ENCODE results near the gene G3BP2. TPM values are rescaled to one million over a fixed set of nuclear protein-coding genes. Genes with fewer than 3 reads are reported as not detected.
"Not testable (repeated sequence)": the region's sequence is repeated elsewhere in the genome, so short reads cannot be mapped to it uniquely, and the experiment has no call there.

The G3BP2 gene
- polyA plus RNA-seq, 4 donors: 135 to 181 (median 153) TPM

- no peak for DNase-seq (ENCODE audit: low read depth in 4 of 4, low spot score in 2 of 4)
These were observed 12.5 kb upstream of the G3BP2 start for GRCh38 chr4:75685546-75686189.

DNA sequence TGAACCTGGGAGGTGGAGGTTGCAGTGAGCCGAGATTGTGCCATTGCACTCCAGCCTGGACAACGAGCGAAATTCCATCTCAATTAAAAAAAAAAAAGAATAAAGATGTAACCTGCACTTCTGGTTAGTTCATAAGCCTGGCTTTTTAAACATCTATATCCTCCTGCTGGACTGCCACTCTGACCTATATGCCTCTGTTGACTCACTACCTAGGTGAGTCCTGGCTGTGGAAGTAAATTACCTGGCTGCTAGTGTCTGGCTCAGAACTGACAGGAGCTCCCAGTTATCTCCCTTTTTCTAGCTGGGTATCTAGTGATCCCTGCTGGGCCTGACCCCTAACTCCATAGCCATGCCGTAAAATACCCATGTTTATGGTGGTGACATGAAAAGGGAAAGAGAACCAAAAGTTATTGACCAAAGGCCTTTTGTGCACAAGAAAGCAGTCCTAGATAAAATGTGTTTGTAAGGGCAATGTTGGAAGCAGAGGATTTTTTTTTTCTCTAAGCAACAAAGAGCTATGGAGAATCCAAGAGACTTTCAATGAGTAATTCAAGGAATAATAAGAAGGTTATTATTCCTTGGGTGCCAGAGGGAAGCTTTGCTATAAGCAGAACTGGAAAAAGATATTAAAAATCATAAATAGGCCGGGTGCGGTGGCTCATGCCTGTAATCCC, 10.4 kb upstream of the G3BP2 start:
- no peak for DNase-seq (ENCODE audit: low read depth in 4 of 4, low spot score in 2 of 4)

DNA sequence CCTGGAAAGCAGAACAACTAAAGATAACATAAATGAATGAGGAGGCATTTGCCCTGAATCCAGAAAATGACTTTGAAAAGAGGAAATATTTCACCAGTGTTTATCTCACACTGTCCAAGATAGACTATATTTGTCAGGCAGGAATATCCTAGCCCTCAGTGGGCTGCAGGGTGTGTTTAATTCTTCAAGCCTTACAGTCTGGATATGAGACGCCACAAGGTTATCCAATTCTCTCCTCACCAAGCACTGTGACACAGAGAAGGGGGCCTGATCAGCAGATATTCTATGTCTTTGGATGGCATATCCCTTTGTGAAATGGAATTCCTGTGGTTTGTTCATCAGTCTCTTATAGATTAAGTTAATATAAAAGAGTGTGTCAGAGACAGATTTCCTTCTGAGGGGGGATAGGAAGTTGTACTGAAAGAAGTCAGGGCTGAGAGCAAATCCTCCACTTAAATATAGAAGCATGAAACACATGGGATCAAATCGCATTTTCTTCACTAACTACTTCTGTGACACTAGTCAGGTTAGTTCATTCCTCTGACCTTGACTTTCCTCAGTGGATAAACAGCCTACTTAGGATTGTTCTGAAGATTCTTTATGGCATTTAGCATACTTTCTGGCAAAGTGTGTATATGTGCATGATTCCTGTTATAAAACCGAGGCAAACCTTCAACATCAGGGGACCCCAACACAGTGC, 6.8 kb upstream of the G3BP2 start:
- DNase-seq (ENCODE audit: low read depth in 4 of 4, low spot score in 2 of 4): no peak

DNA sequence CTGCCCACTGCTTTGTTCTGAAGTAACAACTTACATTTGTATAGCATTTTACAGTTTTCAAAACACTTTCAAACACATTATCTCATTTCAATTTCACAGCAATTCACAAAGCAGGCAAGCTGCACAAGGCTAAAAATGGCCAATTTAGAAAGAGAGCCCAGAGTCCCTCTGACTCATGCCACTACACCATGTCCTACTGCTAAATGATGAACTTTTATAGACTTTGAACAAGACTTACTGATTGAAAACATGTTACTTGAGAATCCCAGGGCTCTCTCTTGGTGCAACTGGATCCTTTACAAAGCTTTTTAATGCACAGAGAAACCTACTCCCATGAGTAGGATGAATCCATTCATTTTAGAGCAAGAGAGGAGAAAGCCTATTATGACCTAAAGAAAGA, 5.8 kb upstream of the G3BP2 start:
- DNase-seq (ENCODE audit: low read depth in 4 of 4, low spot score in 2 of 4): no peak

DNA sequence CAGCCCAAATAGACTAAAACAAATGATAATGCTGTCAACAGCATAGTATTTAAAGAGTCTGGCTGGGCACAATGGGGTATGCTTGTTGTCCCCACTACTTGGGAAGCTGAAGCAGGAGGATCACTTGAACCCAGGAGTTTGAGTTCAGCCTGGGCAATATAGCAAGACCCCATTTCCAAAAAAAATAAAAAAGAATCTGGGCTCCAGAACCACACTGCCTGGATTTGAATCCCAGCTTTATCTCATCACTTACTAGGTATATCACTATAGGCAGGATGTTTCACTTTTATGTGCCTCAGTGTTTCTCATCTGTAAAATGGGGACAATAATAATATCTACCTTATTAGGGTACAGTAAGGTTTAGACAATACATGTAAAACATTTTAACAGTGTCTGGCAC, 5.3 kb upstream of the G3BP2 start:
- DNase-seq (ENCODE audit: low read depth in 4 of 4, low spot score in 2 of 4): no peak

DNA sequence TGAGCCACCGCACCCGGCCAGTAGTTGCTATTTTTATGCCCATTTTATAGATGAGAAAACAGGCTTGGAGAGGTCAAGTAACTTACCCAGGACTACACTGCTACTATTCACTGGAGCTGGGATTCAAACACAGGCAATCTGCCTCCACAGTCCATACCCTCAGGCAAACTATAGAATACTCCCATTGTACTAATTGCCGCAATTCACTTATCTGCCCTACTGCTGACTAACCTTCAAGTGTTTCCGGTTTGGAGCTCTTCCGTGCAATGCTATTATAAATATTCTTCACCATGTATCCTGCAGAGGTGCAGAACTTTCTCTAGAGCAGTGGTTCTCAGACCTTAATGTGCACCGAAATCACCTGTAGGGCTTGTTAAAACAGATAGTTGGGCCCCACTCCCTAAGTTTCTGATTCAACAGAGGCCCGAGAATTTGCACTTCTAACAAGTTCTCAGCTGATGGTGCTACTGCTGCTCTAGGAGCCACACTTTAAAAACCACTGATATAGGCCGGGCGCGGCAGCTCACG, 1.9 kb upstream of the G3BP2 start:
- DNase-seq (ENCODE audit: low read depth in 4 of 4, low spot score in 2 of 4): no peak

DNA sequence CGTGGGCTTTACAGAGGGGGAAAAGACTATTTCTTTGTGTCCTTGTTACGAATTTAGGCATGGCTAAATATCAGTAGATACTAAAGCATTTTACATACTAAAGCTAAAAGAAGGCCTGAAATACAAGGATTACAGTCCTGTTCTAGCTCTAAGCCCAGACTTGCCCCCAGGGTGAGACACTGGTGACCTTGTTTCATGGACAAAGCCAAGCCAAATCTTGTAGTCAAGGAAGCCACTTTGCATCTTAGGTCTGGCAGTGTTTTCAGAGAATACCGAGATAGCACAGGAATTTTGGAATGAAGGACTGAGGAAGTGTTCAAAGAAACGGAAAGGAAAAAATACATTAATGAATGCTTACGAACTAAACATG, 733 bp upstream of the G3BP2 start:
- DNase-seq (ENCODE audit: low read depth in 4 of 4, low spot score in 2 of 4): peak in 2 of 4 donors; percentile 29 to 37

- DNase-seq (ENCODE audit: low read depth in 4 of 4, low spot score in 2 of 4): peak; percentile 50 to 68 (median 56)
These were observed 667 bp downstream of the G3BP2 start for GRCh38 chr4:75672461-75673026.

DNA sequence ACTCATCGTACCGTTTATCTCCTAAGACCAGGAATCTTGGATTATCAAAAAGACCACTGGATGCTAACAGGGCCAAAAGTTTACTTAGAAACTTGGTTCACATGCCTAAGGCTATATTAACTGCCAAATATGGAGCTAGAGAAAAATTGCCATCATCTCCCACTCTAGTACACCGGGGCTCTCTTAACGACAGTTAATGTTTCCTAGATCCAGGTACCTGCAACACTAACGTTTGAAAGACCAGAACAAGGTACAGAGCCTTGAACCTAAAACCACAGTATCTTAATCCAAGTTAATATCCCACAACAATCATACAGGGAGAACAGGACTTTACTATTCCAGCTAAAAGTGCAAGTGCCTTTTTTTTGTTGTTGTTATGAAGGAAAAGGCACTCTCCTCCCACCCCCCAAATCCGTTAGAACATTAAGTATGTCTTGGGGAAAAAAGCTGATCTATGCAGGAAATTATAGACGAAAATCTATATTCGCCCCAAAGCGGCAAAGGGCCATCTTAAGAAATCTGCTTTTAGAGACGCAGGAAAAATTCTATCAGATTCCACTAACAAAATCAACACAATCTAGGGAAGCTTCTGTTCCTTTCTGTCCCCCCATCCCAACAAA, 1.3 kb downstream of the G3BP2 start:
- DNase-seq (ENCODE audit: low read depth in 4 of 4, low spot score in 2 of 4): peak in 2 of 4 donors; percentile 10 to 27

GRCh38 chr4:75668596-75668995, 4.6 kb downstream of the G3BP2 start:
- no peak for DNase-seq (ENCODE audit: low read depth in 4 of 4, low spot score in 2 of 4)

GRCh38 chr4:75667636-75668035, 5.6 kb downstream of the G3BP2 start:
- DNase-seq (ENCODE audit: low read depth in 4 of 4, low spot score in 2 of 4): not testable (repeated sequence)

DNA sequence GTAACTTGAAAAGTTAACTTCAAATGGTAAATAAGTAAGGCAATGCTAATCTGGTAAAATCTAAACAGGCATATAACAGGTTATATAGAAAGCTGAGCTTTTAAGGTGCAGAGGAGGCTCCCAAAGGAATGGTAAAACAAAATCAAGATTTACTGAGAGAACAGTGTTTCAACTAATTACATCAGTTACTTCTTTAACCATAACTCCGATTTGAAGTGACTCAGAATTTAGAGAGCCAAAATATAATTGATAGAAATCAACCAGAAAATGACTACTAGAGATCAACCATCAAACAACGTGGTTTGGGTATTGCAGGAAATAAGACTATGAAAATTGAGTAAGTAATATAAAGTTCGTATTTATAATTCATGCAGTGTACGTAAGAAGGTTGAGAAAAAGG, 6.9 kb downstream of the G3BP2 start:
- no peak for DNase-seq (ENCODE audit: low read depth in 4 of 4, low spot score in 2 of 4)

- not testable (repeated sequence) for DNase-seq (ENCODE audit: low read depth in 4 of 4, low spot score in 2 of 4)
These were observed 8.6 kb downstream of the G3BP2 start for GRCh38 chr4:75664604-75665003.

DNA sequence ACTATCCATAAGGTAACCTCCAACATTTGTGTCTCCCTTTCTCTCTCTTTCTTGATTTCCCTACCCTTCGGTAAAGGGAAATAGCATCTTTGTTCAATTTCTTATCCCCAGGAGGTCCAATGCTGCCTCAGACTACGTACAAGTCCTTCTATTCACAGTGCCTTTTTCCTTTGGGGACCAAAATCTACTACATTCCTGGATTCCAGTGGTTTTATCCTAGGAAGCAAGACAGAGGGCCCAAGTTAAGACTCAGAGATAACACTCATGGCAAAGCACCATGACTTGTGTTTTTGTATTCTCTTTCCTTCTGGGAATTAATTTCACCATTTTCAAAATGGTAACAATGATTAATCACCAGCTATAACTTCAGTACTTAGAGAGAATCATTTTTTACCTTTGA, 10.6 kb downstream of the G3BP2 start:
- no peak for DNase-seq (ENCODE audit: low read depth in 4 of 4, low spot score in 2 of 4)

DNA sequence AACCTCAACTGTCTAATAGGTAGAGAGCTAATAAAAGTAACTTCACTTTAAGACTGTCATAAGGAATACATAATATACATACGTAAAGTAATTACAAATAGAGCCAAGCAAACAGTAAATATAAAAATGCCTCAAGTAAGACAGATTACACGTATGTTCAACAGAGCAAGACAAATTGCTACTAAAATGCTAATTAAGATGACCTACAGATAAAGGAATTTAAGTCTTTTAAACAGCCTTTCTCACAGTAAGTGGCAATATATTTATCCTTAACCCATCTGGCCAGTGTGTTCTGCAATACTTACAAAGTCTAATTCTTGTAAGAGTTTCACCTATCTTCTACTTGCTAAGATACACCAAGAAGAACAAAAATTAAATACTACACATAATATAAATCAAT, 12.7 kb downstream of the G3BP2 start:
- no peak for DNase-seq (ENCODE audit: low read depth in 4 of 4, low spot score in 2 of 4)

DNA sequence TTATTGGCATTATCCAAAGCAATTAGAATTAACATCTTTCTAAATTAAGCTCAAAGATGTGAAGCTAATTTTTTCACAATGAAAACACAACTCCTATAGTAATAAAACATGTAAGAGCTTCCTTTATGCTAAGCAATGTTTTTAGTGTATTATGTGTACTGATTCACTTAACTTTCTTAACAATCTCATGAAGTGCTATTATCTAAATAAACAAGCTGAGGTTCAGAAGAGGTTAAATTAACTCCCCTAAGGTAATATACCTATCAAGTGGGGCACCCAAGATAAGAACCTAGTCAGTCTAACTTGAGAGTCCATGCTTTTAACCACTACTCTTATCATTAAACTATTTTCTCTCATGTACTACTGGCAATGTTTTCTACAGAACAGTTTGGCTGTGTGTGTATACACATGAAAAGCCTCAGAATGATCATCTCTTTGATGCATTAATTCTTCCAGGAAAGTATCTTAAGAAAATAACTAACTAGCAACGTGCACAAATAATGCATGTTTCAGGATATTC, 13.6 kb downstream of the G3BP2 start:
- DNase-seq (ENCODE audit: low read depth in 4 of 4, low spot score in 2 of 4): no peak

DNA sequence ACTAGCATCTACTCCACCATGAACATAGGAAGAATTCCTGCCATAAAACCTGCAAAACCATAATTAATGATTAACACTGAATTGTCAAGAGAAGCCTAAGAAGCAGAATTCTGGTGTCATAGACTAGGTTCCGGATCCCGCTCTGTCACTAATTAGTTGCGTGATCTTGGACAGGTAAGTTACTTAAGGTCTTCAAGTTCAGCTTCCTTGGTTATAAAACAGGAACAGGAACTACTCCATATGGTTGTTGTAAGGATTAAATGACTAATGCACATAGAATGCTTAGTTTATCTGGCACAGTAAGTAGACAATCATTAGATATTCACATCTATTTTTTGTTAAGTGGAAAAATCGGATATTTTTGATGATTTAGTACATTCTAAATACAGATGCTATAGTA, 14.3 kb downstream of the G3BP2 start:
- no peak for DNase-seq (ENCODE audit: low read depth in 4 of 4, low spot score in 2 of 4)

- DNase-seq (ENCODE audit: low read depth in 4 of 4, low spot score in 2 of 4): no peak
These were observed 17.6 kb downstream of the G3BP2 start for GRCh38 chr4:75655562-75655961.

- no peak for DNase-seq (ENCODE audit: low read depth in 4 of 4, low spot score in 2 of 4)
These were observed 18.3 kb downstream of the G3BP2 start for GRCh38 chr4:75654905-75655304.

- no peak for DNase-seq (ENCODE audit: low read depth in 4 of 4, low spot score in 2 of 4)
These were observed 19.2 kb downstream of the G3BP2 start for GRCh38 chr4:75653845-75654503.

Measured in left renal cortex interstitium (tissue), 4 donors.